Effector CD8-positive, alpha-beta T cell (primary cell): ENCODE measurements around the gene IL10RB.
"Not testable (repeated sequence)": the region's sequence is repeated elsewhere in the genome, so short reads cannot be mapped to it uniquely, and the experiment has no call there.

Experiments
- DNase-seq: peaks from one replicate; lab custom pipeline; 2025; lab: John Stamatoyannopoulos, UW

IL10RB gene

GRCh38 chr21:33301632-33302002 lies 35.5 kb downstream of the IL10RB start:
- DNase-seq: no peak

GRCh38 chr21:33302055-33302454 lies 35.9 kb downstream of the IL10RB start:
- DNase-seq: no peak

- DNase-seq: no peak
Observed at GRCh38 chr21:33302796-33303195, 36.6 kb downstream of the IL10RB start.

GRCh38 chr21:33305344-33305671 lies 39.1 kb downstream of the IL10RB start:
- DNase-seq: no peak

- no peak for DNase-seq
Observed at GRCh38 chr21:33305938-33306337, 39.8 kb downstream of the IL10RB start.

- no peak for DNase-seq
Observed at GRCh38 chr21:33308586-33309490, 42.7 kb downstream of the IL10RB start.

- no peak for DNase-seq
Observed at GRCh38 chr21:33309778-33310177, 43.6 kb downstream of the IL10RB start.

- no peak for DNase-seq
Observed at GRCh38 chr21:33312121-33312520, 46.0 kb downstream of the IL10RB start.

- DNase-seq: no peak
Observed at GRCh38 chr21:33313183-33313582, 47.0 kb downstream of the IL10RB start.

GRCh38 chr21:33313611-33314010 lies 47.4 kb downstream of the IL10RB start:
- no peak for DNase-seq

- no peak for DNase-seq
Observed at GRCh38 chr21:33314111-33314510, 47.9 kb downstream of the IL10RB start.

- DNase-seq: no peak
Observed at GRCh38 chr21:33315946-33316710, 50.0 kb downstream of the IL10RB start.

- no peak for DNase-seq
Observed at GRCh38 chr21:33317145-33317544, 51.0 kb downstream of the IL10RB start.

- DNase-seq: no peak
Observed at GRCh38 chr21:33317786-33318486, 51.8 kb downstream of the IL10RB start.

GRCh38 chr21:33321005-33321404 lies 54.8 kb downstream of the IL10RB start:
- DNase-seq: not testable (repeated sequence)

GRCh38 chr21:33323610-33324009 lies 57.4 kb downstream of the IL10RB start:
- DNase-seq: not testable (repeated sequence)

- peak; percentile 98 for DNase-seq
Observed at GRCh38 chr21:33324291-33325221, 58.4 kb downstream of the IL10RB start, which contains the start of gene IFNAR1. TSS of gene IFNAR1 (plus strand) at chr21:33324970. CDS start at chr21:33325056, 86 bp downstream.

GRCh38 chr21:33325222-33326067 lies 59.3 kb downstream of the IL10RB start:
- peak; percentile 62 for DNase-seq

- DNase-seq: no peak
Observed at GRCh38 chr21:33327326-33327725, 61.2 kb downstream of the IL10RB start.

GRCh38 chr21:33327792-33328433 lies 61.7 kb downstream of the IL10RB start:
- DNase-seq: no peak
